Tibial artery (tissue), 4 donors: Measurements from ENCODE around the gene TUBB4A.

Experiments used
- DNase-seq, 2 donors: peaks; one replicate each; pipeline ENCODE4 v3.0.0-alpha.2; 2019
- H3K27ac ChIP-seq, 2 donors: fragments of 200-600 bp; sonication (generic) in 1 of 2; 1 replicate in 1 of 2; 2 replicates in 1 of 2; pipeline ENCODE4 v1.5.1; 2018 to 2019; ENCODE audit warnings: mild to moderate bottlenecking in 1 of 2
- H3K27me3 ChIP-seq, 2 donors: fragments of 200-600 bp; sonication (generic) in 1 of 2; one replicate each; pipeline versions ENCODE4 v1.5.1 to v1.6.0; 2016 to 2019
- H3K36me3 ChIP-seq, 3 donors: fragments of 200-600 bp; sonication (generic) in 2 of 3; one replicate each; pipeline ENCODE4 v1.5.1; 2016 to 2019; ENCODE audit warnings: mild to moderate bottlenecking in 2 of 3
- H3K4me1 ChIP-seq, 4 donors: fragments of 200-600 bp; sonication (generic) in 2 of 4; 1 replicate in 3 of 4; 2 replicates in 1 of 4; pipeline ENCODE4 v1.5.1; 2016 to 2019
- H3K4me3 ChIP-seq, 2 donors: fragments of 200-600 bp; sonication (generic) in 1 of 2; 1 replicate in 1 of 2; 2 replicates in 1 of 2; pipeline ENCODE4 v1.5.1; 2018 to 2019; ENCODE audit warnings: mild to moderate bottlenecking in 2 of 2
- H3K9me3 ChIP-seq, 3 donors: fragments of 200-600 bp; sonication (generic) in 1 of 3; one replicate each; pipeline ENCODE4 v1.5.1; 2016 to 2019
- CTCF ChIP-seq, 2 experiments: fragments of 200-600 bp in 1 of 2; fragments of 450-650 bp in 1 of 2; IDR thresholded peaks; one replicate each; pipeline ENCODE4 v1.5.1; 2017 to 2019; ENCODE audit warnings: antibody characterized with exemption in 2 of 2, mild to moderate bottlenecking in 1 of 2, moderate library complexity in 1 of 2
- intact Hi-C: fragments of 100-400 bp; cut with DNase I; formaldehyde crosslinking; loops from one replicate; pipeline ENCODE4 v1.15.0; 2023; ENCODE audit warnings: low total_unique reads

TUBB4A gene

DNA sequence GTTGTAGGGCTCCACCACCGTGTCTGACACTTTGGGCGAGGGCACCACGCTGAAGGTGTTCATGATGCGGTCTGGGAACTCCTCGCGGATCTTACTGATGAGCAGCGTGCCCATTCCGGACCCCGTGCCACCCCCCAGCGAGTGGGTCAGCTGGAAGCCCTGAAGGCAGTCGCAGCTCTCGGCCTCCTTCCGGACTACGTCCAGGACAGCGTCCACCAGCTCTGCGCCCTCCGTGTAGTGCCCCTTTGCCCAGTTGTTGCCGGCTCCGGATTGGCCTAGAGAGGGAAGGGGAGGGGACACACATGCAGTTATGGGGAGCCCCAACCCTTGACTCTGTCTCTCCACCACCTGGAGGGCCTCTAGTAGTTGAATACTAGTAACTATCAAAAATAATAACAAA is 6.2 kb downstream of the TUBB4A start:
- Histone ChIP-seq H3K9me3 (peaks cover 0 to 8% (median 5%) of the 10 kb centered on the region in 3 donors), H3K4me1 (no peaks in the 10 kb centered on the region), H3K4me3 (no peak overlapping the region), H3K36me3 (no peaks in the 10 kb centered on the region), H3K27me3 (peaks cover 0 to 17% of the 10 kb centered on the region in 2 donors), H3K27ac (no peak overlapping the region)
- no peak for DNase-seq
- TF ChIP-seq CTCF (IDR thresholded peaks at IDR 0.05) = no peak
- intact Hi-C loops = no loop called here

DNA sequence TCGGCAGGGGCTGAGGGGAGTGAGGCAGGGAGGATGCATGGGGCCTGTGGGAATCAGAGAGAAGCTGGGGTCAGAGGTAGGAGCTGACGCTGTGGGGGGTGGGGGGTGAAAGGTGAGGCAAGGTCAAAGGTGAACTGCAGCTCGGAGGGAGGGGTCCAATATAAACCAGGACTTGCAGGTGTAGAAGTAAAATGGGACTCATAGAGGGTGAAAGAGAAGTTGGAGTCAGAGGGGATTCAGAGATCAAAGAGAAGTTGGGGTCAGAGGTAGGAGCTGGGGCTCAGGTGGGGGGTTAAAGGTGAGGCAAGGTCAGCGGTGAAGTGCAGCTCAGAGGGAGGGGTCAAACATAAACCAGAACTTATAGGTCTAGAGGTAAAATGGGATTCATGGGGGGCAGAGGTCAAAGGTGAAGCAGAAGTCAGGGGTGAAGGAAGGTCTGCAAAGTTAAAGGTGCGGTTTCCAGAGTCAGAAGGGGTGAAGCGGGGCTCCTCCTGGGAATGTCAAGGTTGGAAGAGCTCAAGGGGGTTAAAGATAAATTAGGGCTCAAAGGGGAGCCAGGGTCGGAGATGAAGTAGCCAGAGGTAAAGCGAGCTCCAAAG is 7.6 kb downstream of the TUBB4A start:
- TF ChIP-seq CTCF (IDR thresholded peaks at IDR 0.05) = no peak
- H3K27me3 ChIP-seq = peaks cover 0 to 9% of the 10 kb centered on the region in 2 donors
- H3K36me3 ChIP-seq = no peaks in the 10 kb centered on the region
- intact Hi-C loops = no loop called here
- no peak for DNase-seq
- H3K9me3 ChIP-seq = peaks cover 0 to 8% (median 5%) of the 10 kb centered on the region in 3 donors
- no peaks in the 10 kb centered on the region for H3K4me1 ChIP-seq
- no peak overlapping the region for H3K27ac ChIP-seq
- H3K4me3 ChIP-seq = no peak overlapping the region

DNA sequence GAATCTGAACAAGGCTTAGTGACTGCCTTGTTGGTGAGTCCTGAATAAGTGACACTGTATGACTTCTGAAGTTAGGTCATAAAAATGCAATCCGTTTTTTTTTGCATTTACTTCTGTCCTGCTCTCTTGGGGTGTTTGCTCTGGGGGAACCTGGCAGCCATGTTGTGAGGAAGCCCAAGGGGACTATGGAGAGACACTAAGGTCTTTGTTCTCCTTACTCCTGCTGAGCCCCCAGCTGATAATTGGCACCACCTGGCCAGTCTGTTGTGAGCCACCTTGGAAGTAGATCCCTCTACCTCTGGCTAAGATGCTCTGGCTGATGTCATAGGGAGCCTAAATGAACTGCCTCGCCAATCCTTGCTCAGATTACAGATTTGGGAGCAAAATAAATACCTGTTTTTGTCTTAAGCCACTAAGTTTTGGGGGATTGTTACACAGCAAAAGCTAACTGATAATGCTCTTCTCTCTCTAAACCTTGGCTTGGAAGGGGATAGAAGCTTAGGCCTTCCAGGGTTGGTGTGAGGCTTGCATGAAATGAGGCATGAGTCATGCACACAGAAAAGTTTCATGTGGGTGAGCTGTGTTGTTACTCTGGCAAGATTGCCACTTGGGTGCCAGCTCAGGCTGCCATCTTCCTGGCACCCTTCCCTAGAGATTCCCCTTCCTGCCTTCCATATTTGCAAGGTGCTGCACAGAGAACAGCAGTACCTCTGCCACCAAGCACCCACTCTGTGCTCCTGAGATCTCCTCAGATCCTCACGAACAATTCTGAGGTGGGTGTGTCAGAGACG is 10.1 kb downstream of the TUBB4A start:
- no peak overlapping the region for H3K27ac ChIP-seq
- H3K27me3 ChIP-seq = no peaks in the 10 kb centered on the region
- H3K4me1 ChIP-seq = no peaks in the 10 kb centered on the region
- no peak for TF ChIP-seq CTCF (IDR thresholded peaks at IDR 0.05)
- no peaks in the 10 kb centered on the region for H3K36me3 ChIP-seq
- DNase-seq = no peak
- peaks cover 0 to 8% (median 5%) of the 10 kb centered on the region in 3 donors for H3K9me3 ChIP-seq
- intact Hi-C loops = no loop called here
- no peak overlapping the region for H3K4me3 ChIP-seq

GRCh38 chr19:6490134-6490533 is 12.0 kb downstream of the TUBB4A start:
- Histone ChIP-seq H3K27me3 (no peaks in the 10 kb centered on the region), H3K4me1 (no peaks in the 10 kb centered on the region), H3K36me3 (no peaks in the 10 kb centered on the region), H3K4me3 (no peak overlapping the region), H3K27ac (no peak overlapping the region), H3K9me3 (peaks cover 0 to 8% (median 5%) of the 10 kb centered on the region in 3 donors)
- intact Hi-C loops = no loop called here
- TF ChIP-seq CTCF (IDR thresholded peaks at IDR 0.05) = no peak
- DNase-seq = no peak

GRCh38 chr19:6489278-6490061 is 12.6 kb downstream of the TUBB4A start:
- Histone ChIP-seq H3K27ac (no peak overlapping the region), H3K9me3 (peaks cover 0 to 8% (median 5%) of the 10 kb centered on the region in 3 donors), H3K36me3 (no peaks in the 10 kb centered on the region), H3K4me1 (no peaks in the 10 kb centered on the region), H3K27me3 (no peaks in the 10 kb centered on the region), H3K4me3 (no peak overlapping the region)
- intact Hi-C loops = no loop called here
- DNase-seq = no peak
- no peak for TF ChIP-seq CTCF (IDR thresholded peaks at IDR 0.05)
